HCT116 (cell line): ENCODE data around the gene ADIPOR2.

Source experiments
- EGR1 ChIP-seq: IDR thresholded peaks from 2 replicates; pipeline ENCODE4 v1.6.1; 2012; ENCODE audit warnings: low read depth
- EZH2phosphoT487 ChIP-seq: fragments of 200-600 bp; IDR thresholded peaks from 2 replicates; pipeline ENCODE4 v1.6.1; 2018; ENCODE audit warnings: antibody characterized with exemption, borderline replicate concordance
- POLR2A ChIP-seq: IDR thresholded peaks from 2 replicates; pipeline ENCODE4 v1.7.0; 2011; ENCODE audit warnings: borderline replicate concordance; ENCODE audit not compliant: insufficient read depth, insufficient read length; ENCODE audit errors: extremely low read depth
- POLR2AphosphoS5 ChIP-seq: IDR thresholded peaks from 2 replicates; pipeline ENCODE4 v1.6.1; 2011; ENCODE audit warnings: mild to moderate bottlenecking, low read depth, low read length, moderate library complexity
- TCF7L2 ChIP-seq: IDR thresholded peaks from 2 replicates; pipeline ENCODE4 v1.7.0; 2011; ENCODE audit warnings: borderline replicate concordance, inconsistent platforms; ENCODE audit not compliant: insufficient read depth, insufficient read length; ENCODE audit errors: extremely low read depth
- YY1 ChIP-seq: IDR thresholded peaks from 2 replicates; pipeline ENCODE4 v1.6.1; 2011; ENCODE audit warnings: low read length, low read depth, moderate library complexity, mild to moderate bottlenecking; ENCODE audit not compliant: insufficient replicate concordance; ENCODE audit errors: extremely low read depth
- ZNF274 ChIP-seq: fragments of 200-500 bp; sonication (Bioruptor generic); IDR thresholded peaks from 2 replicates; pipeline ENCODE4 v1.6.1; 2014; ENCODE audit warnings: mild to moderate bottlenecking, low read depth, low read length, inconsistent platforms
- TF ChIP-seq, protein P1 (sequence below), 3 experiments: fragments of 200-600 bp in 1 of 3; sonication (generic) in 1 of 3; IDR thresholded peaks in 2 of 3; conservative IDR thresholded peaks in 1 of 3; 2 replicates each; pipeline ENCODE4 v1.5.1; 2012 to 2017; ENCODE audit warnings: low read depth in 2 of 3, low read length in 2 of 3, antibody characterized with exemption in 1 of 3, borderline replicate concordance in 1 of 3, control low read depth in 1 of 3, mild to moderate bottlenecking in 1 of 3, mixed read lengths in 1 of 3, mixed run types in 1 of 3, moderate library complexity in 1 of 3; ENCODE audit not compliant: insufficient read depth in 1 of 3
- TF ChIP-seq, protein P2 (sequence below): IDR thresholded peaks from 2 replicates; pipeline ENCODE4 v1.6.1; 2012
- TF ChIP-seq, protein P3 (sequence below): IDR thresholded peaks from 2 replicates; pipeline ENCODE4 v1.6.1; 2012; ENCODE audit warnings: low read depth

DNA sequence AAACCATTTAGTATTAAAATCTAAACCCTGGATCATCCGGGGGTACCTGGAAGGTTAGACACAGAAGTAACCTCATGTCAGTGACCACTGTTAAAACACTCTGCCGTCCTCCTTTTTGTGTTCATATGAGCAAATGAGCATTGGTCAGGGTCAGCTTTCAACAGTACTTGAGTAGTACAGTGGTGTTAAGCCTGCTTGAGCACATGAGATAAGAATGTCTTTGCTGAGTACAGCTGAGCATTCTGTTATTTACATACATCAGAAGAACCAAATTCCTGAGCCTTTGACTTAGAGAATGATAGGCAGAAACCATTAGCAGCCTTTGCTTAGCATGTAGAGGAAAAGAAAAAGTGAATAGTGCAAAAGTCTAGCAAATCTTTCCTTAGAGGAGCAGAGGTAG, 90.9 kb downstream of the ADIPOR2 start:
- TF ChIP-seq, protein P1, sequence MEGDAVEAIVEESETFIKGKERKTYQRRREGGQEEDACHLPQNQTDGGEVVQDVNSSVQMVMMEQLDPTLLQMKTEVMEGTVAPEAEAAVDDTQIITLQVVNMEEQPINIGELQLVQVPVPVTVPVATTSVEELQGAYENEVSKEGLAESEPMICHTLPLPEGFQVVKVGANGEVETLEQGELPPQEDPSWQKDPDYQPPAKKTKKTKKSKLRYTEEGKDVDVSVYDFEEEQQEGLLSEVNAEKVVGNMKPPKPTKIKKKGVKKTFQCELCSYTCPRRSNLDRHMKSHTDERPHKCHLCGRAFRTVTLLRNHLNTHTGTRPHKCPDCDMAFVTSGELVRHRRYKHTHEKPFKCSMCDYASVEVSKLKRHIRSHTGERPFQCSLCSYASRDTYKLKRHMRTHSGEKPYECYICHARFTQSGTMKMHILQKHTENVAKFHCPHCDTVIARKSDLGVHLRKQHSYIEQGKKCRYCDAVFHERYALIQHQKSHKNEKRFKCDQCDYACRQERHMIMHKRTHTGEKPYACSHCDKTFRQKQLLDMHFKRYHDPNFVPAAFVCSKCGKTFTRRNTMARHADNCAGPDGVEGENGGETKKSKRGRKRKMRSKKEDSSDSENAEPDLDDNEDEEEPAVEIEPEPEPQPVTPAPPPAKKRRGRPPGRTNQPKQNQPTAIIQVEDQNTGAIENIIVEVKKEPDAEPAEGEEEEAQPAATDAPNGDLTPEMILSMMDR (IDR thresholded peaks at IDR 0.05 in 2 of 3, conservative IDR thresholded peaks at IDR 0.05 in 1 of 3; ENCODE audit: borderline replicate concordance in 1 of 3, insufficient read depth in 1 of 3, low read depth in 2 of 3, low read length in 2 of 3) = no peak
- TF ChIP-seq TCF7L2 (no peak), YY1 (no peak), ZNF274 (no peak), POLR2A (no peak), EZH2phosphoT487 (no peak), EGR1 (no peak), POLR2AphosphoS5 (no peak)
- TF ChIP-seq, protein P2, sequence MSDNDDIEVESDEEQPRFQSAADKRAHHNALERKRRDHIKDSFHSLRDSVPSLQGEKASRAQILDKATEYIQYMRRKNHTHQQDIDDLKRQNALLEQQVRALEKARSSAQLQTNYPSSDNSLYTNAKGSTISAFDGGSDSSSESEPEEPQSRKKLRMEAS = no peak
- TF ChIP-seq, protein P3, sequence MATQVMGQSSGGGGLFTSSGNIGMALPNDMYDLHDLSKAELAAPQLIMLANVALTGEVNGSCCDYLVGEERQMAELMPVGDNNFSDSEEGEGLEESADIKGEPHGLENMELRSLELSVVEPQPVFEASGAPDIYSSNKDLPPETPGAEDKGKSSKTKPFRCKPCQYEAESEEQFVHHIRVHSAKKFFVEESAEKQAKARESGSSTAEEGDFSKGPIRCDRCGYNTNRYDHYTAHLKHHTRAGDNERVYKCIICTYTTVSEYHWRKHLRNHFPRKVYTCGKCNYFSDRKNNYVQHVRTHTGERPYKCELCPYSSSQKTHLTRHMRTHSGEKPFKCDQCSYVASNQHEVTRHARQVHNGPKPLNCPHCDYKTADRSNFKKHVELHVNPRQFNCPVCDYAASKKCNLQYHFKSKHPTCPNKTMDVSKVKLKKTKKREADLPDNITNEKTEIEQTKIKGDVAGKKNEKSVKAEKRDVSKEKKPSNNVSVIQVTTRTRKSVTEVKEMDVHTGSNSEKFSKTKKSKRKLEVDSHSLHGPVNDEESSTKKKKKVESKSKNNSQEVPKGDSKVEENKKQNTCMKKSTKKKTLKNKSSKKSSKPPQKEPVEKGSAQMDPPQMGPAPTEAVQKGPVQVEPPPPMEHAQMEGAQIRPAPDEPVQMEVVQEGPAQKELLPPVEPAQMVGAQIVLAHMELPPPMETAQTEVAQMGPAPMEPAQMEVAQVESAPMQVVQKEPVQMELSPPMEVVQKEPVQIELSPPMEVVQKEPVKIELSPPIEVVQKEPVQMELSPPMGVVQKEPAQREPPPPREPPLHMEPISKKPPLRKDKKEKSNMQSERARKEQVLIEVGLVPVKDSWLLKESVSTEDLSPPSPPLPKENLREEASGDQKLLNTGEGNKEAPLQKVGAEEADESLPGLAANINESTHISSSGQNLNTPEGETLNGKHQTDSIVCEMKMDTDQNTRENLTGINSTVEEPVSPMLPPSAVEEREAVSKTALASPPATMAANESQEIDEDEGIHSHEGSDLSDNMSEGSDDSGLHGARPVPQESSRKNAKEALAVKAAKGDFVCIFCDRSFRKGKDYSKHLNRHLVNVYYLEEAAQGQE = no peak
